Upper lobe of left lung (tissue), 6 donors: ENCODE results near the gene PATJ. TPM values are rescaled to one million over a fixed set of nuclear protein-coding genes. Genes with fewer than 3 reads are reported as not detected.

Experiments used
- ATAC-seq, 2 donors: fragments of 200-7000 bp; cut with Tn5 transposase; one replicate each; pipeline ENCODE4 v1.9.1; 2022; ENCODE audit warnings: mild to moderate bottlenecking in 2 of 2, moderate library complexity in 2 of 2; ENCODE audit not compliant: low FRiP score in 2 of 2
- DNase-seq, 2 donors: peaks; one replicate each; pipeline ENCODE4 v3.0.0-alpha.2; 2019 to 2020
- H3K27ac ChIP-seq, 4 donors: fragments of 200-600 bp; sonication (generic); one replicate each; pipeline ENCODE4 v1.5.1; 2016 to 2019
- H3K27me3 ChIP-seq, 4 donors: fragments of 200-600 bp; sonication (generic); one replicate each; pipeline ENCODE4 v1.5.1; 2017 to 2019
- H3K36me3 ChIP-seq, 4 donors: fragments of 200-600 bp; sonication (generic); one replicate each; pipeline ENCODE4 v1.5.1; 2016 to 2019
- H3K4me1 ChIP-seq, 4 donors: fragments of 200-600 bp; sonication (generic); one replicate each; pipeline ENCODE4 v1.5.1; 2018 to 2019
- H3K4me3 ChIP-seq, 4 donors: fragments of 200-600 bp; sonication (generic); one replicate each; pipeline ENCODE4 v1.5.1; 2017 to 2019; ENCODE audit warnings: mild to moderate bottlenecking in 2 of 4, moderate library complexity in 1 of 4
- H3K9me3 ChIP-seq, 4 donors: fragments of 200-600 bp; sonication (generic); one replicate each; pipeline ENCODE4 v1.5.1; 2018 to 2019
- EP300 ChIP-seq, 4 donors: sonication (generic); formaldehyde crosslinking; IDR thresholded peaks; one replicate each; pipeline ENCODE4 v1.5.1; 2017; ENCODE audit warnings: antibody characterized with exemption in 4 of 4, control low read depth in 2 of 4
- POLR2A ChIP-seq, 4 donors: fragments of 450-650 bp; IDR thresholded peaks; one replicate each; pipeline ENCODE4 v1.5.1; 2016 to 2017; ENCODE audit warnings: antibody characterized with exemption in 4 of 4, mild to moderate bottlenecking in 2 of 4
- POLR2AphosphoS5 ChIP-seq, 2 donors: sonication (generic); formaldehyde crosslinking; IDR thresholded peaks; one replicate each; pipeline ENCODE4 v1.5.1; 2017; ENCODE audit warnings: antibody characterized with exemption in 2 of 2
- WGBS, 2 donors: methylation state at CpG; one replicate each; pipeline ENCODE4 v1.1.5; 2017 to 2018; 5-methylcytosine and 5-hydroxymethylcytosine counted together
- total RNA-seq, 6 donors: library from RNA; depleted of rRNA in 4 of 6; stranded (reverse); fragments of >200 nt in 4 of 6; gene quantifications; one replicate each; pipeline versions ENCODE4 v1.1.0 to v1.2.1, GENCODE V29; 2016 to 2021
- TF ChIP-seq, protein P1 (sequence below), 6 experiments: fragments of 450-650 bp in 4 of 6; fragments of 200-600 bp in 2 of 6; sonication (generic) in 2 of 6; IDR thresholded peaks; one replicate each; pipeline ENCODE4 v1.5.1; 2016 to 2019; ENCODE audit warnings: antibody characterized with exemption in 6 of 6
- donor health status: DM: no; HTN: no; CAD: no; lungs with moderate emphysema.
- donor health status: DM: no; HTN: yes; CAD: no; lungs with severe emphysema.

The PATJ gene
- total RNA-seq, 6 donors from 2014 or later = 37.1 to 217 (median 70.5) TPM

DNA sequence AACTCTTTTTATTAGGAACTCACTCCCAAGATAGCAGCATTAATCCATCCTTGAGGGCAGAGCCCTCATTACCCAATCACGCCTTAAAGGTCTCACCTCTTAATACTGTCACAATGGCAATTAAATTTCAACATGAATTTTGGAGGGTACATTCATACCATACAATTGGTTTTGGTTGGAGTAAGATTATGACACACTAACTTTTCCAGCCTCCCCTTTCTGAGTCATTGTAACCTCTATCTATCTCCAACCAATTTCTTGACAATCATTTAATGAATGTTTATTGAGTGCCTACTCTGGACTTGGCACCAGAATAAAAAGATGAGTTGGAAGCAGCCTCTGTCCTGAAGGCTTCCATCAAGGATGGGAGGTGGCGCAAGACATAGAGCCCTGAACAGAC, 358.2 kb downstream of the PATJ start:
- WGBS, 2 donors = 93 to 100% methylated on average over 2 of the region's 2 CpGs
- no peak overlapping the region for H3K4me3 ChIP-seq
- TF ChIP-seq POLR2A (IDR thresholded peaks at IDR 0.05) = no peak
- TF ChIP-seq POLR2AphosphoS5 (IDR thresholded peaks at IDR 0.05) = no peak
- TF ChIP-seq EP300 (IDR thresholded peaks at IDR 0.05) = no peak
- TF ChIP-seq, protein P1, sequence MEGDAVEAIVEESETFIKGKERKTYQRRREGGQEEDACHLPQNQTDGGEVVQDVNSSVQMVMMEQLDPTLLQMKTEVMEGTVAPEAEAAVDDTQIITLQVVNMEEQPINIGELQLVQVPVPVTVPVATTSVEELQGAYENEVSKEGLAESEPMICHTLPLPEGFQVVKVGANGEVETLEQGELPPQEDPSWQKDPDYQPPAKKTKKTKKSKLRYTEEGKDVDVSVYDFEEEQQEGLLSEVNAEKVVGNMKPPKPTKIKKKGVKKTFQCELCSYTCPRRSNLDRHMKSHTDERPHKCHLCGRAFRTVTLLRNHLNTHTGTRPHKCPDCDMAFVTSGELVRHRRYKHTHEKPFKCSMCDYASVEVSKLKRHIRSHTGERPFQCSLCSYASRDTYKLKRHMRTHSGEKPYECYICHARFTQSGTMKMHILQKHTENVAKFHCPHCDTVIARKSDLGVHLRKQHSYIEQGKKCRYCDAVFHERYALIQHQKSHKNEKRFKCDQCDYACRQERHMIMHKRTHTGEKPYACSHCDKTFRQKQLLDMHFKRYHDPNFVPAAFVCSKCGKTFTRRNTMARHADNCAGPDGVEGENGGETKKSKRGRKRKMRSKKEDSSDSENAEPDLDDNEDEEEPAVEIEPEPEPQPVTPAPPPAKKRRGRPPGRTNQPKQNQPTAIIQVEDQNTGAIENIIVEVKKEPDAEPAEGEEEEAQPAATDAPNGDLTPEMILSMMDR (IDR thresholded peaks at IDR 0.05) = no peak
- H3K36me3 ChIP-seq = no peaks in the 10 kb centered on the region
- H3K4me1 ChIP-seq = no peaks in the 10 kb centered on the region
- H3K9me3 ChIP-seq = no peaks in the 10 kb centered on the region
- H3K27ac ChIP-seq = no peak overlapping the region
- DNase-seq (no peak), ATAC-seq (no peak)
- no peaks in the 10 kb centered on the region for H3K27me3 ChIP-seq

DNA sequence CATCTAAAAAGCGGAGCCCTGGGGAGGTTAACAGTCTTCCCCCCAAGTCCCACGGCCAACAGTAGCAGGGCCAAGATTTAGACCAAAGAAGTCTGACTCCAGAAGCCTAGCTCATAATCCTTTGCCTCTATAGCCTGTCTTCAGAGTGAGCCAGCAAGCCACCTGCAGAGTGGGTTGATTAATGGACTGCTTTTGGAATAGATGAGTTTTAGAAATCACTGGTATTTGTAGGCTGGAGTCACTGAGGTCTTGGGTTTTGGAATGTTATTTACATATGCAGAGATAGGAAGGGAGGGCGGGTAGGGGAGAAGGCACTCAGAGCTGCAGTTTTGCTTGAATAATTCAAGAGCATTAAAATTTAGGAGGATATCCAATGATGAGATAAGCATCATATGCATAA, 361.6 kb downstream of the PATJ start:
- no peak overlapping the region for H3K27ac ChIP-seq
- WGBS, 2 donors = 89 to 93% methylated on average over 3 of the region's 3 CpGs
- no peaks in the 10 kb centered on the region for H3K9me3 ChIP-seq
- H3K4me1 ChIP-seq = no peaks in the 10 kb centered on the region
- no peak overlapping the region for H3K4me3 ChIP-seq
- DNase-seq = no peak
- H3K27me3 ChIP-seq = no peaks in the 10 kb centered on the region
- no peaks in the 10 kb centered on the region for H3K36me3 ChIP-seq
- TF ChIP-seq EP300 (IDR thresholded peaks at IDR 0.05) (no peak), POLR2AphosphoS5 (IDR thresholded peaks at IDR 0.05) (no peak), POLR2A (IDR thresholded peaks at IDR 0.05) (no peak)
- ATAC-seq = no peak

DNA sequence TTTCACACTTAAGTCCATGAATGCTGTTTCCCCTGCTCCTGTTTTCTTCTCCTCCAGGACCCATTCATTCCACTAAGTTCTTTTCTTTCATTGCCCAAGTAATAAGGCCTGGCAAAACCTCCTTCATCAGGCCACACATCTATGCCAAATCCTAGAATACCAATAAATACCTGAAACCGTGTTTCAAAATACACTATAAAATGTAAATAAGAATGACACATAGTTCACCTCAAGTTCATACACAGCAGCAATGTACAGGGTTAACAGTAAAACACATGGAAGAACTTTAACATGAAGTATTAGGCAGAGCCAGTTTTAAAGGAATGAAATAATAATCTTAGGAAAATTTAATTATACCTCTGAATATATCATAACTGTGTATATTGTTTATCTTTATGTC, 365.6 kb downstream of the PATJ start:
- H3K9me3 ChIP-seq = no peaks in the 10 kb centered on the region

DNA sequence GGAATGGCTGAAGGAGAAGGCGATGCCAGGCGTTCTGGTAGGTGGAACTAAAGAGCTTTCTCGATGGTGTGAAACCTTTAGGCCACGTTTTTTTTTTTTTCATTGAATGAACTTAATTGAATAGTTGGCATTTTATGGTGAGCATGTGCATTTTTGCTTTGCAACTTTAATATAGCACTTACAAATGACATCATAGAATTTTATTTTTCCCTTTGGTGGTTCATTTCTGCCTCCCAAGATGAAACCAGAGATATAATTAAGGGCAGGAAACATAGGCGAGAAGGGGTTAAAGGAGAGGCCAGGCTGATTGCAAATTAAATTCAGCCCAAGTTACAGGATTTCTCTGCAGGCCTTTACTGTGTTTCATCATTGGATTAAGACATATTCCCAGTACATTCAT, 366.8 kb downstream of the PATJ start:
- ATAC-seq (no peak), DNase-seq (no peak)
- Histone ChIP-seq H3K27ac (no peak overlapping the region), H3K27me3 (no peaks in the 10 kb centered on the region), H3K4me3 (no peak overlapping the region), H3K4me1 (no peaks in the 10 kb centered on the region), H3K36me3 (no peaks in the 10 kb centered on the region), H3K9me3 (no peaks in the 10 kb centered on the region)
- WGBS, 2 donors = 82 to 92% methylated on average over 5 of the region's 5 CpGs
- TF ChIP-seq POLR2A (IDR thresholded peaks at IDR 0.05) (no peak), EP300 (IDR thresholded peaks at IDR 0.05) (no peak), POLR2AphosphoS5 (IDR thresholded peaks at IDR 0.05) (no peak)
- TF ChIP-seq, protein P1 (IDR thresholded peaks at IDR 0.05) = no peak

More for the DNA sequence above, 365.6 kb downstream of the PATJ start:
- Histone ChIP-seq H3K27me3 (no peaks in the 10 kb centered on the region), H3K27ac (no peak overlapping the region), H3K4me3 (no peak overlapping the region), H3K36me3 (no peaks in the 10 kb centered on the region), H3K4me1 (no peaks in the 10 kb centered on the region)
- ATAC-seq = no peak
- TF ChIP-seq EP300 (IDR thresholded peaks at IDR 0.05) = no peak
- TF ChIP-seq, protein P1 (IDR thresholded peaks at IDR 0.05) = no peak
- no peak for TF ChIP-seq POLR2A (IDR thresholded peaks at IDR 0.05)
- no peak for TF ChIP-seq POLR2AphosphoS5 (IDR thresholded peaks at IDR 0.05)
- DNase-seq = no peak
- 72 to 83% methylated on average over 1 of the region's 1 CpG for WGBS, 2 donors

DNA sequence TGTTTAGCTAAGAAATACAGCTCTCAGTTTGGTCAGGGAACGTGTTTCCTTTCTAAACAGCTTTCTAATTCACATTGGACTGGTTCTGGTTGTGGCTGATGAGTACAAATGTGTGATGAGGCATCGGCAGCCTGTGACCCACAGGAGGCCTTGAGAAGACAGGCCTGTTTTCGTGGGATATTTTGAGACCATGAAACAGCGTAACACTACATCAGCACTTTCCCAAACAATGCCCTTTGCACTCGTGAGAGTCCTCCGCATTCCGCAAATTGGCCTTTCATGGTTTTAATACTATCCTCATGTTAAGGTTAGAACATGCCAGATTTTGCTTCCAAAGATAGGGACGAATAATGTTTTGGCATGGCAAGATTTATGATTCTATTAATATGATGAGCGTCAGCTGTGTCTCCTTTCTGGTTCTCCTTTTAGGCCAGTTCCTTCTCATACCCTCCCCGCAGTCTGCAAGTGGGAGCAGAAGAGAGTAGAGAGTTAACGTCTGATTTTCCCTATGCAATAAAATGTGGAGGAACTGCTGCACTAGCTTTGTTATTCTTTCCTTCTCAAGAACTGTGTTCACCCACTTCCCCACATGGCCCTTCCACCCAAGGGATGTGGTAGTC, 368.0 kb downstream of the PATJ start:
- WGBS, 2 donors = 87 to 93% methylated on average over 11 of the region's 11 CpGs
- H3K36me3 ChIP-seq = no peaks in the 10 kb centered on the region
- no peak for DNase-seq
- ATAC-seq = no peak
- no peaks in the 10 kb centered on the region for H3K4me1 ChIP-seq
- H3K9me3 ChIP-seq = no peaks in the 10 kb centered on the region
- no peaks in the 10 kb centered on the region for H3K27me3 ChIP-seq
- TF ChIP-seq, protein P1 (IDR thresholded peaks at IDR 0.05) = no peak
- TF ChIP-seq POLR2A (IDR thresholded peaks at IDR 0.05) (no peak), EP300 (IDR thresholded peaks at IDR 0.05) (no peak), POLR2AphosphoS5 (IDR thresholded peaks at IDR 0.05) (no peak)
- H3K27ac ChIP-seq = no peak overlapping the region
- no peak overlapping the region for H3K4me3 ChIP-seq
